Ovary (tissue), 9 donors: ENCODE results near the gene SIK2. TPM values are rescaled to one million over a fixed set of nuclear protein-coding genes. Genes with fewer than 3 reads are reported as not detected.

Source experiments
- DNase-seq, 5 donors: peaks; one replicate each; pipeline ENCODE4 v3.0.0-alpha.2; 2019 to 2020
- H3K27ac ChIP-seq, 2 donors: fragments of 200-600 bp; one replicate each; pipeline versions ENCODE4 v1.5.1 to v1.8.0; 2019 to 2022
- H3K27me3 ChIP-seq: fragments of 200-600 bp; one replicate; pipeline ENCODE4 v1.8.0; 2022
- H3K36me3 ChIP-seq: fragments of 200-600 bp; sonication (generic); one replicate; pipeline ENCODE4 v1.5.1; 2019
- H3K4me1 ChIP-seq: one replicate; pipeline ENCODE4 v1.8.1; 2013; ENCODE audit warnings: mild to moderate bottlenecking, moderate library complexity; ENCODE audit not compliant: insufficient read depth
- H3K4me3 ChIP-seq: fragments of 200-600 bp; sonication (generic); one replicate; pipeline ENCODE4 v1.5.1; 2017
- H3K9me3 ChIP-seq, 2 donors: fragments of 200-600 bp in 1 of 2; sonication (generic) in 1 of 2; one replicate each; pipeline versions ENCODE4 v1.5.1 to v1.8.1; 2013 to 2019; ENCODE audit warnings: mild to moderate bottlenecking in 1 of 2, moderate library complexity in 1 of 2
- EP300 ChIP-seq: sonication (generic); formaldehyde crosslinking; IDR thresholded peaks from one replicate; pipeline ENCODE4 v1.6.1; 2017; ENCODE audit warnings: antibody characterized with exemption
- POLR2A ChIP-seq: fragments of 450-650 bp; IDR thresholded peaks from one replicate; pipeline ENCODE4 v1.6.1; 2017; ENCODE audit warnings: antibody characterized with exemption, mild to moderate bottlenecking, moderate library complexity
- WGBS, 3 donors: extraction: QIAGEN DNeasy Blood & Tissue Kit in 1 of 3; methylation state at CpG; one replicate each; pipeline versions ENCODE4 v1.1.5 to v1.1.7; 2013 to 2017; 5-methylcytosine and 5-hydroxymethylcytosine counted together
- intact Hi-C, 4 donors: fragments of 100-400 bp; cut with DNase I; formaldehyde crosslinking; loops; one replicate each; pipeline versions ENCODE4 v1.11.0 to v1.15.1; 2022 to 2023
- polyA plus RNA-seq, 2 donors: library from polyadenylated mRNA; stranded (reverse); fragments of 200-250 nt in 1 of 2; fragments of 350-450 nt in 1 of 2; fragmentation: Illumina TruSeq in 1 of 2; extraction: RNeasy Lipid Tissue Mini Kit (QIAGEN cat#74804) in 1 of 2; gene quantifications; one replicate each; pipeline ENCODE4 v1.2.3, GENCODE V29; 2013 to 2014
- total RNA-seq, 7 donors: library from RNA; depleted of rRNA in 2 of 7; stranded (reverse); fragments of >200 nt in 2 of 7; fragmentation: NEBNext Ultra II Directional in 3 of 7; extraction: Animal tissue kit (Norgen Biotek cat#: 25700) in 3 of 7; gene quantifications; one replicate each; pipeline versions ENCODE4 v1.1.0 to v1.2.4, GENCODE V29; 2016 to 2023
- TF ChIP-seq, protein P1 (sequence below), 3 donors: fragments of 450-650 bp in 2 of 3; fragments of 200-600 bp in 1 of 3; IDR thresholded peaks; one replicate each; pipeline versions ENCODE4 v1.5.1 to v1.8.0; 2016 to 2022; ENCODE audit warnings: antibody characterized with exemption in 3 of 3, mild to moderate bottlenecking in 1 of 3
- donor health status: DM: no; HTN: no; CAD: no; lungs with moderate emphysema.
- donor health status: DM: no; HTN: no; CAD: no.
- donor health status: Bipolar disorder and iron deficiency.
- donor health status: DM: yes; HTN: yes; CAD: no.
- donor health status: DM: no; HTN: no; CAD: no.
- donor health status: DM: yes; HTN: yes; CAD: no.

The SIK2 gene
- total and polyA plus RNA-seq, 9 donors, result 13.7 to 50.5 (median 26.8) TPM

DNA sequence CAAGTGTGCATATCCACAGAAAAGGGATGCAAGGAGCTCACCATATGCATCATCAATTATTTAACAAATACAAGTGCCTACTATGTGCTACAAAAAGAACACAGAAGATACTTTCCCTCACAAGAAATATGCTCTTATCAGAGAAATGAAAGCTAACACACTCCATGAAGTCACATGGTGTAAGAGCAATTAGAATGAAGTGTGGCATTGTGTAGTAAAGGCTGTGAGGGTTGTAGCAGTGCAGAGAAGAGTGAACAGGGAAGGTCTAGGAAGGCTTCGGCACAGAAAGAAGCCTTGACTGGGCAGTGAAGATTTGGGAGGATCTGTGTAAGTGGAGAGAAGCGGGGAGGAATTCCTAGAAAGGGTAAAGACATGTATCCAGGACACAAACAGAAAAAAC is 141.5 kb downstream of the SIK2 start:
- no peaks in the 10 kb centered on the region for H3K36me3 ChIP-seq
- no peak overlapping the region for H3K4me3 ChIP-seq
- 79 to 87% (median 83%) methylated on average over 2 of the region's 2 CpGs for WGBS, 3 donors
- TF ChIP-seq EP300 (no peak), POLR2A (no peak)
- TF ChIP-seq, protein P1, sequence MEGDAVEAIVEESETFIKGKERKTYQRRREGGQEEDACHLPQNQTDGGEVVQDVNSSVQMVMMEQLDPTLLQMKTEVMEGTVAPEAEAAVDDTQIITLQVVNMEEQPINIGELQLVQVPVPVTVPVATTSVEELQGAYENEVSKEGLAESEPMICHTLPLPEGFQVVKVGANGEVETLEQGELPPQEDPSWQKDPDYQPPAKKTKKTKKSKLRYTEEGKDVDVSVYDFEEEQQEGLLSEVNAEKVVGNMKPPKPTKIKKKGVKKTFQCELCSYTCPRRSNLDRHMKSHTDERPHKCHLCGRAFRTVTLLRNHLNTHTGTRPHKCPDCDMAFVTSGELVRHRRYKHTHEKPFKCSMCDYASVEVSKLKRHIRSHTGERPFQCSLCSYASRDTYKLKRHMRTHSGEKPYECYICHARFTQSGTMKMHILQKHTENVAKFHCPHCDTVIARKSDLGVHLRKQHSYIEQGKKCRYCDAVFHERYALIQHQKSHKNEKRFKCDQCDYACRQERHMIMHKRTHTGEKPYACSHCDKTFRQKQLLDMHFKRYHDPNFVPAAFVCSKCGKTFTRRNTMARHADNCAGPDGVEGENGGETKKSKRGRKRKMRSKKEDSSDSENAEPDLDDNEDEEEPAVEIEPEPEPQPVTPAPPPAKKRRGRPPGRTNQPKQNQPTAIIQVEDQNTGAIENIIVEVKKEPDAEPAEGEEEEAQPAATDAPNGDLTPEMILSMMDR (IDR thresholded peaks at IDR 0.05), result no peak
- intact Hi-C loops, result no loop called here
- no peak for DNase-seq
- peaks cover 17% of the 10 kb centered on the region for H3K4me1 ChIP-seq
- no peaks in the 10 kb centered on the region for H3K27me3 ChIP-seq
- H3K27ac ChIP-seq, result no peak overlapping the region
- no peaks in the 10 kb centered on the region for H3K9me3 ChIP-seq

GRCh38 chr11:111745719-111746504 is 143.7 kb downstream of the SIK2 start:
- 74 to 80% (median 77%) methylated on average over 6 of the region's 6 CpGs for WGBS, 3 donors
- H3K36me3 ChIP-seq, result no peaks in the 10 kb centered on the region
- H3K27ac ChIP-seq, result peak overlapping the region in 1 of 2 donors; percentile 59
- no peaks in the 10 kb centered on the region for H3K9me3 ChIP-seq
- intact Hi-C loops, result no loop called here
- TF ChIP-seq POLR2A, result no peak
- no peak for TF ChIP-seq EP300
- H3K27me3 ChIP-seq, result no peaks in the 10 kb centered on the region
- H3K4me3 ChIP-seq, result no peak overlapping the region
- no peak for DNase-seq
- H3K4me1 ChIP-seq, result peaks cover 18% of the 10 kb centered on the region

GRCh38 chr11:111748035-111748804 is 146.0 kb downstream of the SIK2 start:
- Histone ChIP-seq H3K4me1 (peaks cover 18% of the 10 kb centered on the region), H3K36me3 (no peaks in the 10 kb centered on the region), H3K27me3 (no peaks in the 10 kb centered on the region), H3K27ac (peak overlapping the region in 1 of 2 donors; percentile 16), H3K4me3 (no peak overlapping the region), H3K9me3 (no peaks in the 10 kb centered on the region)
- TF ChIP-seq, protein P1 (IDR thresholded peaks at IDR 0.05), result no peak
- TF ChIP-seq POLR2A, result no peak
- TF ChIP-seq EP300, result no peak
- intact Hi-C loops, result no loop called here
- 27 to 45% (median 33%) methylated on average over 7 of the region's 7 CpGs for WGBS, 3 donors
- DNase-seq, result no peak

- Histone ChIP-seq H3K36me3 (no peaks in the 10 kb centered on the region), H3K4me1 (peaks cover 10% of the 10 kb centered on the region), H3K27me3 (no peaks in the 10 kb centered on the region), H3K27ac (no peak overlapping the region), H3K9me3 (no peaks in the 10 kb centered on the region), H3K4me3 (no peak overlapping the region)
- DNase-seq, result no peak
- TF ChIP-seq POLR2A (no peak), EP300 (no peak)
- TF ChIP-seq, protein P1 (IDR thresholded peaks at IDR 0.05), result no peak
- intact Hi-C loops, result no loop called here
These were observed 147.4 kb downstream of the SIK2 start for GRCh38 chr11:111749646-111750045.

GRCh38 chr11:111756097-111756496 is 153.8 kb downstream of the SIK2 start:
- TF ChIP-seq POLR2A (no peak), EP300 (no peak)
- TF ChIP-seq, protein P1 (IDR thresholded peaks at IDR 0.05), result no peak
- intact Hi-C loops, result no loop called here

More at GRCh38 chr11:111756097-111756496, 153.8 kb downstream of the SIK2 start:
- Histone ChIP-seq H3K9me3 (no peaks in the 10 kb centered on the region), H3K27ac (no peak overlapping the region), H3K4me1 (peaks cover 2% of the 10 kb centered on the region), H3K27me3 (no peaks in the 10 kb centered on the region), H3K4me3 (no peak overlapping the region), H3K36me3 (no peaks in the 10 kb centered on the region)
- 92 to 97% (median 93%) methylated on average over 6 of the region's 6 CpGs for WGBS, 3 donors
- DNase-seq, result no peak
